ENCODE measurements around the gene HLA-C. TPM values are rescaled to one million over a fixed set of nuclear protein-coding genes. Genes with fewer than 3 reads are reported as not detected.

The HLA-C gene
- total RNA-seq, 1 donor from 2014 or later: 762 TPM

- TF ChIP-seq CTCF (IDR thresholded peaks at IDR 0.05): no peak
- ChIA-PET CTCF (interaction anchor here (0.8 kb wide), 1 partner anchor 75 kb away, joined by 3 read pairs; no protein-coding TSS in a partner anchor), POLR2A (interaction anchor here (0.6 to 9.0 kb wide), 14 partner anchors 13 to 158 kb away, joined by 3 to 114 read pairs (median 4); partner anchors contain the start of gene TCF19)
- DNase-seq (no peak), ATAC-seq (ENCODE audit: low read depth) (peak; percentile 7)
- H3K36me3 Mint-ChIP-seq (ENCODE audit: low read depth): peaks cover 39% of the 10 kb centered on the region
- peaks cover 59% of the 10 kb centered on the region for H3K4me1 Mint-ChIP-seq
- H3K9me3 Mint-ChIP-seq: no peaks in the 10 kb centered on the region
- H3K4me3 Mint-ChIP-seq: peak overlapping the region; percentile 90
- peak overlapping the region; percentile 99 for H3K27ac Mint-ChIP-seq
- intact Hi-C loops (cut with micrococcal nuclease): loop anchor here (1.0 kb wide), 4 partner anchors 69 to 135 kb away; partner anchors contain the start of gene HLA-B
- H3K27me3 Mint-ChIP-seq: no peaks in the 10 kb centered on the region
Observed at GRCh38 chr6:31272436-31272835, 544 bp upstream of the HLA-C start.

GRCh38 chr6:31270788-31271640 is 878 bp downstream of the HLA-C start:
- intact Hi-C loops (cut with micrococcal nuclease): loop anchor here (1.0 kb wide), 1 partner anchor 37 kb away; no protein-coding TSS in a partner anchor
- TF ChIP-seq CTCF (IDR thresholded peaks at IDR 0.05): no peak
- ChIA-PET POLR2A (interaction anchor here (0.6 to 9.0 kb wide), 4 partner anchors 37 to 224 kb away, joined by 4 to 114 read pairs (median 14); no protein-coding TSS in a partner anchor), CTCF (no interaction called here)
- ATAC-seq (ENCODE audit: low read depth): peak; percentile 41
- Mint-ChIP-seq H3K4me1 (peaks cover 65% of the 10 kb centered on the region), H3K9me3 (no peaks in the 10 kb centered on the region), H3K27me3 (no peaks in the 10 kb centered on the region), H3K36me3 (ENCODE audit: low read depth) (peaks cover 46% of the 10 kb centered on the region), H3K27ac (peak overlapping the region; percentile 99), H3K4me3 (peak overlapping the region; percentile 90)
- peak; percentile 68 for DNase-seq

- POLR2A ChIA-PET: interaction anchor here (1.8 to 9.0 kb wide), 4 partner anchors 66 to 98 kb away, joined by 9 to 114 read pairs (median 22); no protein-coding TSS in a partner anchor
- CTCF ChIA-PET: interaction anchor here (1.8 kb wide), 1 partner anchor 72 kb away, joined by 4 read pairs; no protein-coding TSS in a partner anchor
- peaks cover 4% of the 10 kb centered on the region for H3K9me3 Mint-ChIP-seq
- ATAC-seq (ENCODE audit: low read depth): no peak
- TF ChIP-seq CTCF (IDR thresholded peaks at IDR 0.05): no peak
- no peak for DNase-seq
- peak overlapping the region; percentile 69 for H3K27ac Mint-ChIP-seq
- intact Hi-C loops (cut with micrococcal nuclease): no loop called here
- H3K4me3 Mint-ChIP-seq: peak overlapping the region; percentile 90
- H3K4me1 Mint-ChIP-seq: peaks cover 62% of the 10 kb centered on the region
- no peaks in the 10 kb centered on the region for H3K27me3 Mint-ChIP-seq
- peaks cover 46% of the 10 kb centered on the region for H3K36me3 Mint-ChIP-seq (ENCODE audit: low read depth)
Observed at GRCh38 chr6:31268836-31269235, 3.1 kb downstream of the HLA-C start.

GRCh38 chr6:31268369-31268765 is 3.5 kb downstream of the HLA-C start:
- Mint-ChIP-seq H3K36me3 (ENCODE audit: low read depth) (peaks cover 46% of the 10 kb centered on the region), H3K4me1 (peaks cover 57% of the 10 kb centered on the region), H3K9me3 (peaks cover 7% of the 10 kb centered on the region), H3K27ac (peak overlapping the region; percentile 55), H3K4me3 (peak overlapping the region; percentile 33), H3K27me3 (no peaks in the 10 kb centered on the region)
- POLR2A ChIA-PET: interaction anchor here (1.8 to 9.0 kb wide), 4 partner anchors 65 to 98 kb away, joined by 9 to 114 read pairs (median 22); no protein-coding TSS in a partner anchor
- CTCF ChIA-PET: no interaction called here
- intact Hi-C loops (cut with micrococcal nuclease): no loop called here
- no peak for TF ChIP-seq CTCF (IDR thresholded peaks at IDR 0.05)
- no peak for DNase-seq
- no peak for ATAC-seq (ENCODE audit: low read depth)
